Aorta (tissue), 5 donors: ENCODE results near the gene SBF1. TPM values are rescaled to one million over a fixed set of nuclear protein-coding genes. Genes with fewer than 3 reads are reported as not detected.
A peak's percentile ranks its signal among the peaks of the same experiment; 100 is the strongest.

Experiments used
- ATAC-seq: fragments of 200-7000 bp; cut with Tn5 transposase; one replicate; pipeline ENCODE4 v1.9.1; 2022; ENCODE audit warnings: moderate library complexity; ENCODE audit not compliant: low FRiP score
- DNase-seq, 2 donors: peaks; one replicate each; pipeline ENCODE4 v3.0.0-alpha.2; 2020
- H3K27ac ChIP-seq, 2 donors: one replicate each; pipeline ENCODE4 v1.5.1; 2013; ENCODE audit warnings: low read length in 2 of 2, mild to moderate bottlenecking in 2 of 2, moderate library complexity in 2 of 2, control low read depth in 1 of 2, inconsistent platforms in 1 of 2, low read depth in 1 of 2
- H3K27me3 ChIP-seq, 2 donors: one replicate each; pipeline ENCODE4 v1.6.1; 2013; ENCODE audit warnings: control low read depth in 1 of 2, low read length in 1 of 2, mild to moderate bottlenecking in 1 of 2, moderate library complexity in 1 of 2; ENCODE audit not compliant: insufficient read depth in 2 of 2, control insufficient read depth in 1 of 2
- H3K36me3 ChIP-seq, 2 donors: one replicate each; pipeline ENCODE4 v1.6.1; 2013; ENCODE audit warnings: control low read depth in 1 of 2, low read length in 1 of 2, mild to moderate bottlenecking in 1 of 2; ENCODE audit not compliant: insufficient read depth in 2 of 2, control insufficient read depth in 1 of 2
- H3K4me1 ChIP-seq, 2 donors: one replicate each; pipeline ENCODE4 v1.6.1; 2013; ENCODE audit warnings: low read length in 2 of 2, control low read depth in 1 of 2, mild to moderate bottlenecking in 1 of 2, moderate library complexity in 1 of 2; ENCODE audit not compliant: insufficient read depth in 2 of 2, control insufficient read depth in 1 of 2
- H3K4me3 ChIP-seq, 2 donors: one replicate each; pipeline ENCODE4 v1.5.1; 2013; ENCODE audit warnings: low read length in 2 of 2, control low read depth in 1 of 2, mild to moderate bottlenecking in 1 of 2
- H3K9me3 ChIP-seq: one replicate; pipeline ENCODE4 v1.6.1; 2013; ENCODE audit warnings: mild to moderate bottlenecking, low read length; ENCODE audit not compliant: control insufficient read depth
- WGBS, 2 donors: extraction: QIAGEN DNeasy Blood & Tissue Kit; methylation state at CpG; one replicate each; pipeline ENCODE4 v1.1.7; 2013; 5-methylcytosine and 5-hydroxymethylcytosine counted together
- intact Hi-C, 2 donors: fragments of 100-400 bp; cut with DNase I; formaldehyde crosslinking; loops; one replicate each; pipeline versions ENCODE4 v1.14.2 to v1.15.0; 2022
- long read RNA-seq, 2 donors: library from polyadenylated mRNA; unstranded; transcript quantifications; one replicate each; pipeline ENCODE4 v2.0.0, GENCODE V29; 2020 to 2021
- polyA plus RNA-seq, 2 donors: library from polyadenylated mRNA; stranded (reverse); fragments of 200-250 nt; gene quantifications; one replicate each; pipeline ENCODE4 v1.2.3, GENCODE V29; 2013
- total RNA-seq, 2 donors: library from RNA; stranded (reverse); fragmentation: NEBNext Ultra II Directional; extraction: Animal tissue kit (Norgen Biotek cat#: 25700); gene quantifications; one replicate each; pipeline ENCODE4 v1.2.1, GENCODE V29; 2021
- donor health status: healthy with polysubstance abuse.
- donor health status: Bipolar disorder and iron deficiency.
- donor health status: DM: no; HTN: no; CAD: no.
- donor health status: DM: no; HTN: no; CAD: no.
- donor health status: DM: yes; HTN: yes; CAD: no.

Gene SBF1
- total RNA-seq, result 10 to 100 TPM; 65.3 to 77.9 TPM
- 10 to 100 TPM; 17.8 to 49.8 TPM for polyA plus RNA-seq
- long read RNA-seq, donor 1, partial matches to known transcripts, result 35 of 52 reads
- long read RNA-seq, donor 1, other reads (novel, unspliced or antisense), result 17 of 52 reads
- long read RNA-seq, donor 2, full-length matches to known transcripts, result 4 of 41 reads
- long read RNA-seq, donor 2, partial matches to known transcripts, result 18 of 41 reads
- long read RNA-seq, donor 2, other reads (novel, unspliced or antisense), result 19 of 41 reads

- Histone ChIP-seq H3K4me1 (no peaks in the 10 kb centered on the region), H3K9me3 (no peaks in the 10 kb centered on the region), H3K27ac (no peak within 1 kb of the TSS), H3K36me3 (no peaks in the 10 kb centered on the region), H3K27me3 (no peaks in the 10 kb centered on the region), H3K4me3 (peak within 1 kb of the TSS; percentile 91 to 93)
- intact Hi-C loops, result loop anchor here in 1 of 2 donors (2.0 kb wide), 1 partner anchor 32 kb away; the partner anchor contains the start of gene LMF2
- peak; percentile 97 for ATAC-seq
- 1% methylated on average over 70 to 97 of the region's 97 CpGs for WGBS, 2 donors
- DNase-seq, result peak; percentile 94 to 97
Observed at GRCh38 chr22:50474710-50475651, at the start of gene SBF1. TSS of gene SBF1 (minus strand) at chr22:50475035. CDS start at chr22:50474840, 195 bp downstream.

- Histone ChIP-seq H3K36me3 (no peaks in the 10 kb centered on the region), H3K27ac (no peak overlapping the region), H3K9me3 (no peaks in the 10 kb centered on the region), H3K4me3 (no peak overlapping the region), H3K27me3 (no peaks in the 10 kb centered on the region), H3K4me1 (no peaks in the 10 kb centered on the region)
- ATAC-seq (no peak), DNase-seq (no peak)
- intact Hi-C loops, result no loop called here
- WGBS, 2 donors, result 79 to 81% methylated on average over 25 of the region's 25 CpGs
Observed at GRCh38 chr22:50523806-50524675, 49.2 kb upstream of the SBF1 start.

GRCh38 chr22:50523458-50523805 is 48.6 kb upstream of the SBF1 start:
- 93 to 95% methylated on average over 16 of the region's 16 CpGs for WGBS, 2 donors
- intact Hi-C loops, result no loop called here
- ATAC-seq (no peak), DNase-seq (no peak)
- Histone ChIP-seq H3K36me3 (no peaks in the 10 kb centered on the region), H3K9me3 (no peaks in the 10 kb centered on the region), H3K4me1 (no peaks in the 10 kb centered on the region), H3K4me3 (no peak overlapping the region), H3K27me3 (no peaks in the 10 kb centered on the region), H3K27ac (no peak overlapping the region)

GRCh38 chr22:50522806-50523438 is 48.1 kb upstream of the SBF1 start:
- Histone ChIP-seq H3K36me3 (no peaks in the 10 kb centered on the region), H3K4me3 (no peak overlapping the region), H3K27me3 (no peaks in the 10 kb centered on the region), H3K9me3 (no peaks in the 10 kb centered on the region), H3K27ac (no peak overlapping the region), H3K4me1 (no peaks in the 10 kb centered on the region)
- intact Hi-C loops, result no loop called here
- 82 to 87% methylated on average over 22 of the region's 22 CpGs for WGBS, 2 donors
- ATAC-seq, result no peak
- peak in 1 of 2 donors; percentile 51 for DNase-seq

GRCh38 chr22:50522208-50522805 is 47.5 kb upstream of the SBF1 start:
- peak in 1 of 2 donors; percentile 50 for DNase-seq
- H3K9me3 ChIP-seq, result no peaks in the 10 kb centered on the region
- WGBS, 2 donors, result 87 to 90% methylated on average over 15 of the region's 15 CpGs
- H3K4me3 ChIP-seq, result no peak overlapping the region
- no peaks in the 10 kb centered on the region for H3K27me3 ChIP-seq
- no peak overlapping the region for H3K27ac ChIP-seq
- ATAC-seq, result no peak
- no peaks in the 10 kb centered on the region for H3K36me3 ChIP-seq
- intact Hi-C loops, result no loop called here
- no peaks in the 10 kb centered on the region for H3K4me1 ChIP-seq

- ATAC-seq (no peak), DNase-seq (no peak)
- WGBS, 2 donors, result 91 to 93% methylated on average over 10 of the region's 10 CpGs
- H3K36me3 ChIP-seq, result no peaks in the 10 kb centered on the region
- intact Hi-C loops, result no loop called here
- no peaks in the 10 kb centered on the region for H3K4me1 ChIP-seq
- no peak overlapping the region for H3K4me3 ChIP-seq
- H3K27me3 ChIP-seq, result no peaks in the 10 kb centered on the region
- no peaks in the 10 kb centered on the region for H3K9me3 ChIP-seq
- no peak overlapping the region for H3K27ac ChIP-seq
Observed at GRCh38 chr22:50521710-50522109, 46.9 kb upstream of the SBF1 start.

GRCh38 chr22:50520826-50521453 is 46.1 kb upstream of the SBF1 start:
- H3K4me3 ChIP-seq, result no peak overlapping the region
- no peaks in the 10 kb centered on the region for H3K9me3 ChIP-seq
- WGBS, 2 donors, result 92 to 94% methylated on average over 13 of the region's 13 CpGs
- intact Hi-C loops, result no loop called here
- H3K4me1 ChIP-seq, result no peaks in the 10 kb centered on the region
- no peak for DNase-seq
- H3K27ac ChIP-seq, result no peak overlapping the region
- no peak for ATAC-seq
- H3K27me3 ChIP-seq, result no peaks in the 10 kb centered on the region
- no peaks in the 10 kb centered on the region for H3K36me3 ChIP-seq
